Caco-2 (cell line): ENCODE data around the gene ARNT2. TPM values are rescaled to one million over a fixed set of nuclear protein-coding genes. Genes with fewer than 3 reads are reported as not detected.

Experiments
- BruUV-seq: library from RNA; stranded (reverse); fragments of 400-500 nt; replicated peaks from 2 replicates; lab custom pipeline; 2021; lab: Mats Ljungman, UMichigan
- CTCF ChIA-PET: fragments of 300-600 bp; sonication (Branson Sonifier 250); formaldehyde crosslinking; loops from one replicate; lab custom pipeline; 2022; ENCODE audit warnings: antibody characterized with exemption; lab: Charles Lee
- POLR2A ChIA-PET: fragments of 300-600 bp; sonication (Branson Sonifier 250); formaldehyde crosslinking; loops from one replicate; lab custom pipeline; 2022; ENCODE audit warnings: antibody characterized with exemption; lab: Charles Lee
- DNase-seq, 2 experiments: peaks; one replicate each; pipeline versions ENCODE4 v3.0.0 to v3.0.0-alpha.2; 2020 to 2022
- H3K27me3 ChIP-seq: replicated peaks from 2 replicates; pipeline ENCODE4 v1.6.0; 2011; ENCODE audit warnings: low read length; ENCODE audit not compliant: control insufficient read depth, insufficient read depth
- H3K36me3 ChIP-seq: 2 replicates; pipeline ENCODE4 v1.5.1; 2011; ENCODE audit warnings: low read length; ENCODE audit not compliant: control insufficient read depth, insufficient read depth
- H3K4me1 ChIP-seq: fragments of 250-450 bp; sonication (Bioruptor Pico); 2 replicates; pipeline ENCODE4 v1.5.1; 2020; ENCODE audit warnings: mild to moderate bottlenecking
- H3K4me3 ChIP-seq: 2 replicates; pipeline ENCODE4 v1.5.1; 2011; ENCODE audit warnings: low read depth, mild to moderate bottlenecking, control low read depth, low read length
- H3K9me3 ChIP-seq: fragments of 250-450 bp; sonication (Bioruptor Pico); 2 replicates; pipeline ENCODE4 v1.5.1; 2020; ENCODE audit warnings: mild to moderate bottlenecking, moderate library complexity
- H3K27ac Mint-ChIP-seq: one replicate; pipeline ENCODE4 v1.8.0; 2022; ENCODE audit warnings: mixed read lengths; ENCODE audit not compliant: unreplicated experiment
- H3K27me3 Mint-ChIP-seq: one replicate; pipeline ENCODE4 v1.8.0; 2022; ENCODE audit warnings: mixed read lengths; ENCODE audit not compliant: insufficient read depth, unreplicated experiment
- H3K36me3 Mint-ChIP-seq: one replicate; pipeline ENCODE4 v1.8.0; 2022; ENCODE audit warnings: mild to moderate bottlenecking, mixed read lengths; ENCODE audit not compliant: insufficient read depth, unreplicated experiment
- H3K4me1 Mint-ChIP-seq: one replicate; pipeline ENCODE4 v1.8.0; 2022; ENCODE audit warnings: low read depth, mixed read lengths; ENCODE audit not compliant: unreplicated experiment
- H3K4me3 Mint-ChIP-seq: one replicate; pipeline ENCODE4 v1.8.0; 2022; ENCODE audit warnings: mild to moderate bottlenecking, moderate library complexity, mixed read lengths; ENCODE audit not compliant: unreplicated experiment
- H3K9me3 Mint-ChIP-seq: one replicate; pipeline ENCODE4 v1.8.0; 2022; ENCODE audit warnings: mixed read lengths; ENCODE audit not compliant: unreplicated experiment
- CTCF ChIP-seq, 2 experiments: fragments of 200-600 bp in 1 of 2; IDR thresholded peaks; 1 replicate in 1 of 2; 2 replicates in 1 of 2; pipeline versions ENCODE4 v1.5.1 to v1.8.0; 2011 to 2022; ENCODE audit warnings: antibody characterized with exemption in 1 of 2, control low read depth in 1 of 2, inconsistent platforms in 1 of 2, low read depth in 1 of 2, low read length in 1 of 2, mild to moderate bottlenecking in 1 of 2, moderate library complexity in 1 of 2; ENCODE audit not compliant: insufficient read depth in 1 of 2, severe bottlenecking in 1 of 2, unreplicated experiment in 1 of 2
- intact Hi-C: fragments of 100-400 bp; cut with micrococcal nuclease; formaldehyde crosslinking; loops from one replicate; pipeline ENCODE4 v1.10.0; 2022; ENCODE audit not compliant: unreplicated experiment
- total RNA-seq: library from RNA; stranded (reverse); gene quantifications from 2 replicates; pipeline ENCODE4 v1.2.3, GENCODE V29; 2022

The ARNT2 gene
- total RNA-seq, 1 experiment from 2014 or later: 0.23 TPM

- no peaks in the 10 kb centered on the region for H3K9me3 ChIP-seq
- H3K4me3 Mint-ChIP-seq: no peak overlapping the region
- H3K9me3 Mint-ChIP-seq: no peaks in the 10 kb centered on the region
- no peaks in the 10 kb centered on the region for H3K36me3 Mint-ChIP-seq
- DNase-seq: no peak
- H3K27me3 ChIP-seq: no peaks in the 10 kb centered on the region
- peaks cover 10% of the 10 kb centered on the region for H3K4me1 ChIP-seq
- POLR2A ChIA-PET: no interaction called here
- H3K27ac Mint-ChIP-seq: no peak overlapping the region
- no TSS peak for BruUV-seq
- no peak for TF ChIP-seq CTCF (IDR thresholded peaks at IDR 0.05; ENCODE audit: insufficient read depth in 1 of 2, low read depth in 1 of 2, low read length in 1 of 2, severe bottlenecking in 1 of 2, unreplicated experiment in 1 of 2)
- peaks cover 13% of the 10 kb centered on the region for H3K4me1 Mint-ChIP-seq
- CTCF ChIA-PET: no interaction called here
- H3K36me3 ChIP-seq: no peaks in the 10 kb centered on the region
- intact Hi-C loops: no loop called here
- no peaks in the 10 kb centered on the region for H3K27me3 Mint-ChIP-seq
- no peak overlapping the region for H3K4me3 ChIP-seq
Observed at GRCh38 chr15:80500021-80500420, 95.8 kb downstream of the ARNT2 start.

- intact Hi-C loops: no loop called here
- Mint-ChIP-seq H3K36me3 (no peaks in the 10 kb centered on the region), H3K4me3 (no peak overlapping the region), H3K27ac (no peak overlapping the region), H3K9me3 (no peaks in the 10 kb centered on the region), H3K27me3 (no peaks in the 10 kb centered on the region), H3K4me1 (no peaks in the 10 kb centered on the region)
- TF ChIP-seq CTCF (IDR thresholded peaks at IDR 0.05; ENCODE audit: insufficient read depth in 1 of 2, low read depth in 1 of 2, low read length in 1 of 2, severe bottlenecking in 1 of 2, unreplicated experiment in 1 of 2): no peak
- no TSS peak for BruUV-seq
- no peak overlapping the region for H3K4me3 ChIP-seq
- no peak for DNase-seq
- POLR2A ChIA-PET: no interaction called here
- H3K27me3 ChIP-seq: no peaks in the 10 kb centered on the region
- H3K4me1 ChIP-seq: no peaks in the 10 kb centered on the region
- CTCF ChIA-PET: no interaction called here
- no peaks in the 10 kb centered on the region for H3K9me3 ChIP-seq
- no peaks in the 10 kb centered on the region for H3K36me3 ChIP-seq
Observed at GRCh38 chr15:80501476-80501875, 97.3 kb downstream of the ARNT2 start.

- intact Hi-C loops: no loop called here
- H3K36me3 Mint-ChIP-seq: no peaks in the 10 kb centered on the region
- no peak overlapping the region for H3K4me3 ChIP-seq
- ChIA-PET CTCF (no interaction called here), POLR2A (no interaction called here)
- H3K4me1 ChIP-seq: no peaks in the 10 kb centered on the region
- H3K9me3 ChIP-seq: no peaks in the 10 kb centered on the region
- no peak overlapping the region for H3K27ac Mint-ChIP-seq
- no peaks in the 10 kb centered on the region for H3K4me1 Mint-ChIP-seq
- BruUV-seq: no TSS peak
- TF ChIP-seq CTCF (IDR thresholded peaks at IDR 0.05; ENCODE audit: insufficient read depth in 1 of 2, low read depth in 1 of 2, low read length in 1 of 2, severe bottlenecking in 1 of 2, unreplicated experiment in 1 of 2): no peak
- H3K27me3 ChIP-seq: no peaks in the 10 kb centered on the region
- no peaks in the 10 kb centered on the region for H3K36me3 ChIP-seq
- H3K9me3 Mint-ChIP-seq: no peaks in the 10 kb centered on the region
- no peak overlapping the region for H3K4me3 Mint-ChIP-seq
- no peak for DNase-seq
- no peaks in the 10 kb centered on the region for H3K27me3 Mint-ChIP-seq
Observed at GRCh38 chr15:80502782-80503181, 98.6 kb downstream of the ARNT2 start.
